GM12892 (cell line): Measurements from ENCODE around the gene IFNLR1.

Source experiments
- DNase-seq: peaks from one replicate; pipeline ENCODE4 v3.0.0; 2011; ENCODE audit not compliant: insufficient read length
- FAIRE-seq: peaks from 2 replicates; lab custom pipeline; 2011; peaks lifted over from hg19 to GRCh38; lab: Jason Lieb, UNC
- POLR2A ChIP-seq: IDR thresholded peaks from 2 replicates; pipeline ENCODE4 v1.6.1; 2011; ENCODE audit warnings: low read depth, low read length, control low read depth
- POLR2AphosphoS5 ChIP-seq: IDR thresholded peaks from 2 replicates; pipeline ENCODE4 v1.6.1; 2011; ENCODE audit warnings: low read depth, low read length, control low read depth
- TAF1 ChIP-seq: IDR thresholded peaks from 2 replicates; pipeline ENCODE4 v1.6.1; 2011; ENCODE audit warnings: low read depth, mild to moderate bottlenecking, control low read depth, low read length, borderline replicate concordance

IFNLR1 gene

DNA sequence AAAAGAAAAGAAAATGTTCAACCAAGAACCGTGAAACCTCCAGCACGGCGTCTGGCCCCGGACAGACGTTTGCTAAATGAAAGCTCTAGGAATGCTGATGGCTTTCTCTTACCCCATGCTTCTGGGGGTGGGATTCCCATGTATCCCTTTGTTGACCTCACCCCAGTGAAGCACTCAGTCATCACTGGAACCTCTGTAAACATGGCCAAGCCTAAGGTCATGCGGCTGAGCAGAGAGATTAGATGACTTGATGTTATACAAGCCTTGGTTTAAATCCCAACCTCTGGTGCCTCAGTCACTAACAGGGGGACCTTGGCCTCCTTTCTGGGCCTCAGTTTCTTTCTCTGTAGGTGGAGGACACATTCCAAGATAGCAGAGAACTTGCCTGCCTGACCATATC lies 72.3 kb downstream of the IFNLR1 start:
- no peak for DNase-seq
- FAIRE-seq, result no peak
- TF ChIP-seq TAF1 (no peak), POLR2A (no peak), POLR2AphosphoS5 (no peak)

DNA sequence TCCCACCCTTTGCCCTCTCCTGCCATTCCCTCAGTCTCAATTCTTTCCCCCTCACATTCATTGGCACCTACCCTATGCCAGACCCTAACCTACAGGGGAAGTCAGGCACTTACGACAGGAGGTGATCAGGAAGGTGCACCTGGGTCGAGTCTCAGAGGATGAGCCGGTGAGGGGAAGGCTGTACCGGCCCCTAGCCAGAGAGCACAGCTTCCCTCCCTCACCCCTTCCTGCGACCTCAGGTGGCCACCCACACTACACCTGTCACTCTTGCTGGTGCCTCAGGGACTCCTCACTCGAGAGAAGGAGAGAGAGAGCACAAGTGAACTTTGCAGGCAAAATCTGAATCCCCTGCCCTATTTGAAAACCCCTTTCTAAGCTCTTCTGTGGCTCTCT lies 73.5 kb downstream of the IFNLR1 start:
- no peak for DNase-seq
- no peak for FAIRE-seq
- TF ChIP-seq TAF1 (no peak), POLR2AphosphoS5 (no peak), POLR2A (no peak)

- FAIRE-seq (peak; percentile 74), DNase-seq (peak; percentile 48)
- TF ChIP-seq POLR2A (no peak), POLR2AphosphoS5 (no peak), TAF1 (no peak)
These were observed 74.9 kb downstream of the IFNLR1 start, which contains the start of gene MYOM3 for GRCh38 chr1:24111996-24112779. TSS of gene MYOM3 (minus strand) at chr1:24112135. CDS start at chr1:24108636, 3,499 bp downstream.

DNA sequence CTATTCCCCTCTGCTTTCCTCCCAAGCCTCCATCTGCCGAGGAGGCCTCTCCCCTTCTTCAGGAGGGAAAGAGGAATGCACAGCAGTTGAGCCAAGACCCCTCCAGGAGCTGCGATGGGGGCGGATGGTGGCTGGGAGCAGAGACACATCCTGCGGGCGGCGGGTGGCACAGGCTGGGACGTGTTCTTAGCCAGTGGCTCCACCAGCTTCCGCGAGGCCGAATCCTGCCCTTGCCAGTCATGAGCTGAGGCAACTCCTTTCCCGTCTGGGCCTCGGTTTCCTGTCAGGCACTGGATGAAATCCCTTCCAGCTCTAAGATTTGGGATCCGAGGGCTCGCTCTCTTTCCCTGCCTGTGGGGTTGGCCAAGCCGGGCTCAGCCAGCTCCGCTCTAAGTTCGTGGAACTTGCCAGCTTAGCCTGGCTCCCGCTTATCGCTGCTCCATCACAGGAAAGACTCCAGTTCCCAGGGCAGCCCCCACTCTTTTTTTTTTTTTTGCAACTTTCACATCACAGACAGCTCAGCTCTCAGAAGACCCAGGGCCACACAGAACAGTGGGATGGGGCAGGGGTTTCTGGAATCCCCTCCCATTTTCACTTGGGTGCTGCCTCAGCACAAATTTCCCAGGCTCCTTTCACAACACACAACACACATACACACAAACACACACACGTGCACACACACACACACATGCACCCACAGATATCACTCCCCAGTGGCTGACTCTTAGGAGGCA lies 75.7 kb downstream of the IFNLR1 start:
- TF ChIP-seq POLR2A, result no peak
- no peak for TF ChIP-seq POLR2AphosphoS5
- no peak for TF ChIP-seq TAF1
- DNase-seq, result no peak
- FAIRE-seq, result no peak

DNA sequence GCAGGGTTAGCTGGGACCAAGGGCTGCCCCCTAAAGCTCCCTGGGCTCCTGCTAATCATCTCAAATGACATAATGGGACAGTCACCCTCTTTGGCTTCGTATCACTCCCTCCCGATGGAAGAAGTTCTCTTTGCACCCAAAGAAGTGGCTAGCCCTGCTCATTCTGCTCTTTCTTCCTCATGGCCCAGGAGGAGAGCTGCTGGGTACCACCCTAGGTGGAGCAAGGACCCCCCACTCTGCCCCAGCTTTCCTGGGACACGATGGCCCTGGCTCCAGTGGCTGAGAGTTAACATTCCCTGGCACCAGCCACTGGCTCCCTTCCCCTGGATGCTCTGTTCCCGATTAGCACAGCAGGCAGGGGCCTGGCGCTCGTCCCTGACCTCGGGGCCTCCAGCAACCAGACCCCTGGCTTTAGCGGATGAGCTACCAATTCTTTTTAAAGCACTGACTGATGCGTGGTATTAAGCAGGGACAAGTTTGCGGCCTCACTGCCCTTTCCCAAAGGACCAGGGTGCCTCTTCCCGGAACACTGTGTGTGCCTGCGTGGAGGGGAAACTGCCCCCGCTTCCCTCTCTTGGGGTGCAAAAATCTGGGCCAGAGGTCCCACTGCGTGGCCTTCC lies 76.3 kb downstream of the IFNLR1 start:
- no peak for TF ChIP-seq POLR2A
- TF ChIP-seq POLR2AphosphoS5, result no peak
- no peak for TF ChIP-seq TAF1
- DNase-seq (no peak), FAIRE-seq (no peak)

- TF ChIP-seq POLR2A (no peak), POLR2AphosphoS5 (no peak), TAF1 (no peak)
- FAIRE-seq (no peak), DNase-seq (no peak)
These were observed 77.2 kb downstream of the IFNLR1 start for GRCh38 chr1:24109686-24110475.

- DNase-seq (no peak), FAIRE-seq (no peak)
- no peak for TF ChIP-seq TAF1
- TF ChIP-seq POLR2AphosphoS5, result no peak
These were observed 78.0 kb downstream of the IFNLR1 start for GRCh38 chr1:24109166-24109483.

GRCh38 chr1:24108334-24109165 lies 78.5 kb downstream of the IFNLR1 start:
- TF ChIP-seq TAF1 (no peak), POLR2AphosphoS5 (no peak), POLR2A (no peak)
- no peak for DNase-seq
- FAIRE-seq, result no peak

DNA sequence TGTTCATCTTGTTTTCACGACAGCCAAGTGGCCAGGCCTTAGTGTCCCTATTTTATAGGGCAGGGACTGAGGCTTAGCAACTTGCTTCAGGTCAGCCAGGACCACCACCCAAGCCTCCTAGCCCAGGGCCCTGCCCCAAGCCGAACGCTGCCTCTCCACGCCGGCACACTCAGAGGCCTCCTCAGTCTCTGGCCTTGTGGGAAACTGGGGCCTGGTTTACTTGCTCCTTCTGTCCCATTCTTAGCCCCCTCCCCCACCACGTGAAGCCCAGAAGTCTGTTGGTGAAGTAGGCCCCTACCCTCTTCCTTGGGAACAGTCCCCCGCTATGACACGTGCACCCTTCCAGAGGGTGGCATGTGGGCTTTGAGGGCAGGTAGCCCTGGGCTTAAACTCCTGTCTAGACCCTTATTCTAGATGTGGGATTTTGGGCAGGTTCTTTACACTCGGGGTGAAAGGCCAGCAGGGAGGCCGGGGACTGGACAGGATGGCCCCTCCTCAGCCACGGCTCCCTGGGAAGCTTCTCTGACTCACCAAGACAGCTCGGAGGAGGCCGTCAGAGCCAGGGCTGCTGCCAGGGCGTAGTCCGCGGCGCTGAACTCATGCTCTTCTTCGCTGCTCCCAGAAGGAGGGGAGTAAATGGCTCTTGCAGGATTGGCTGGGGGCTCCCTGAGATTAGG lies 79.5 kb downstream of the IFNLR1 start:
- no peak for TF ChIP-seq POLR2AphosphoS5
- TF ChIP-seq POLR2A, result no peak
- no peak for TF ChIP-seq TAF1
- DNase-seq, result no peak

More for the DNA sequence above, 79.5 kb downstream of the IFNLR1 start:
- FAIRE-seq, result no peak
